Left ventricle myocardium superior (tissue), 1 donor: Measurements from ENCODE around the gene GLRX. TPM values are rescaled to one million over a fixed set of nuclear protein-coding genes. Genes with fewer than 3 reads are reported as not detected.
"Not testable (repeated sequence)": the region's sequence is repeated elsewhere in the genome, so short reads cannot be mapped to it uniquely, and the experiment has no call there.

Source experiments
- ATAC-seq: fragments of 200-7000 bp; cut with Tn5 transposase; one replicate; pipeline ENCODE4 v1.9.1; 2020; ENCODE audit warnings: mild to moderate bottlenecking, moderate library complexity
- DNase-seq: peaks from one replicate; pipeline ENCODE4 v3.0.0-alpha.2; 2020
- intact Hi-C: fragments of 100-400 bp; cut with micrococcal nuclease; formaldehyde crosslinking; loops from one replicate; pipeline ENCODE4 v1.11.0; 2022
- total RNA-seq: library from RNA; stranded (reverse); fragmentation: NEBNext Ultra II Directional; extraction: Animal tissue kit (Norgen Biotek cat#: 25700); gene quantifications from one replicate; pipeline ENCODE4 v1.2.1, GENCODE V29; 2021
- donor health status: DM: no; HTN: yes; CAD: no; lungs with severe emphysema.

The GLRX gene
- total RNA-seq, 1 donor from 2014 or later, result 106 TPM

- DNase-seq (no peak), ATAC-seq (no peak)
- intact Hi-C loops, result no loop called here
Measured at GRCh38 chr5:95816341-95816740, 6.2 kb downstream of the GLRX start.

- ATAC-seq, result no peak
- intact Hi-C loops, result no loop called here
- no peak for DNase-seq
Measured at GRCh38 chr5:95815155-95815729, 7.3 kb downstream of the GLRX start.

GRCh38 chr5:95813035-95813434 is 9.5 kb downstream of the GLRX start:
- DNase-seq, intact Hi-C loops, ATAC-seq: not testable (repeated sequence)

GRCh38 chr5:95812074-95812471 is 10.5 kb downstream of the GLRX start:
- DNase-seq (peak; percentile 42), ATAC-seq (no peak)
- intact Hi-C loops, result no loop called here

- intact Hi-C loops, DNase-seq, ATAC-seq: not testable (repeated sequence)
Measured at GRCh38 chr5:95811461-95812073, 11.0 kb downstream of the GLRX start.

- DNase-seq, ATAC-seq, intact Hi-C loops: not testable (repeated sequence)
Measured at GRCh38 chr5:95811126-95811423, 11.5 kb downstream of the GLRX start.

GRCh38 chr5:95810305-95811125 is 12.0 kb downstream of the GLRX start:
- ATAC-seq (no peak), DNase-seq (no peak)
- intact Hi-C loops, result no loop called here

GRCh38 chr5:95809414-95809960 is 13.0 kb downstream of the GLRX start:
- DNase-seq, result peak; percentile 63
- peak; percentile 80 for ATAC-seq
- intact Hi-C loops, result no loop called here

GRCh38 chr5:95808686-95809413 is 13.7 kb downstream of the GLRX start:
- intact Hi-C loops, result no loop called here
- ATAC-seq (peak; percentile 95), DNase-seq (peak; percentile 88)

GRCh38 chr5:95808013-95808685 is 14.4 kb downstream of the GLRX start:
- intact Hi-C loops, result no loop called here
- DNase-seq, result no peak
- ATAC-seq, result no peak

- intact Hi-C loops, result no loop called here
- DNase-seq, result no peak
- ATAC-seq, result no peak
Measured at GRCh38 chr5:95806687-95807086, 15.8 kb downstream of the GLRX start.

GRCh38 chr5:95804736-95805539 is 17.6 kb downstream of the GLRX start:
- no peak for DNase-seq
- ATAC-seq, result no peak
- intact Hi-C loops, result no loop called here

GRCh38 chr5:95803271-95804148 is 19.0 kb downstream of the GLRX start:
- DNase-seq (no peak), ATAC-seq (peak; percentile 88)
- intact Hi-C loops, result no loop called here

- intact Hi-C loops, result no loop called here
- DNase-seq (no peak), ATAC-seq (no peak)
Measured at GRCh38 chr5:95801961-95802360, 20.6 kb downstream of the GLRX start.

GRCh38 chr5:95801532-95801931 is 21.0 kb downstream of the GLRX start:
- intact Hi-C loops, result no loop called here
- ATAC-seq, result no peak

GRCh38 chr5:95800553-95800952 is 22.0 kb downstream of the GLRX start:
- intact Hi-C loops, result no loop called here
- DNase-seq (no peak), ATAC-seq (no peak)

More at GRCh38 chr5:95801532-95801931, 21.0 kb downstream of the GLRX start:
- no peak for DNase-seq

GRCh38 chr5:95799191-95799835 is 23.2 kb downstream of the GLRX start:
- DNase-seq (no peak), ATAC-seq (no peak)
- intact Hi-C loops, result no loop called here
